GM23248 (cell line): Measurements from ENCODE around the gene WDPCP. TPM values are rescaled to one million over a fixed set of nuclear protein-coding genes. Genes with fewer than 3 reads are reported as not detected.
A peak's percentile ranks its signal among the peaks of the same experiment; 100 is the strongest.

ENCODE experiments used
- DNase-seq: peaks from one replicate; pipeline ENCODE4 v3.0.0-alpha.2; 2015
- H2AFZ ChIP-seq: fragments of 200-600 bp; sonication (generic); 2 replicates; pipeline ENCODE4 v1.6.1; 2016; ENCODE audit warnings: antibody characterized with exemption
- H3F3A ChIP-seq: fragments of 200-600 bp; sonication (generic); 2 replicates; pipeline ENCODE4 v1.6.1; 2016; ENCODE audit warnings: mild to moderate bottlenecking, antibody characterized with exemption, mixed run types; ENCODE audit not compliant: insufficient read depth
- H3K27ac ChIP-seq: fragments of 200-600 bp; sonication (generic); 2 replicates; pipeline ENCODE4 v1.5.1; 2016; ENCODE audit warnings: mild to moderate bottlenecking
- H3K27me3 ChIP-seq: fragments of 200-600 bp; sonication (generic); replicated peaks from 2 replicates; pipeline ENCODE4 v1.6.1; 2016; ENCODE audit warnings: mild to moderate bottlenecking; ENCODE audit not compliant: insufficient read depth
- H3K36me3 ChIP-seq: fragments of 200-600 bp; sonication (generic); 2 replicates; pipeline ENCODE4 v1.6.1; 2016; ENCODE audit warnings: low read depth, mild to moderate bottlenecking
- H3K4me1 ChIP-seq: fragments of 200-600 bp; sonication (generic); 2 replicates; pipeline ENCODE4 v1.6.1; 2016; ENCODE audit warnings: mild to moderate bottlenecking; ENCODE audit not compliant: insufficient read depth
- H3K4me2 ChIP-seq: fragments of 200-600 bp; sonication (generic); one replicate; pipeline ENCODE4 v1.6.1; 2016; ENCODE audit warnings: mild to moderate bottlenecking; ENCODE audit not compliant: unreplicated experiment
- H3K4me3 ChIP-seq: fragments of 200-600 bp; sonication (generic); 2 replicates; pipeline ENCODE4 v1.5.1; 2016; ENCODE audit warnings: mild to moderate bottlenecking
- H3K79me2 ChIP-seq: fragments of 200-600 bp; sonication (generic); 2 replicates; pipeline ENCODE4 v1.6.1; 2016; ENCODE audit warnings: mild to moderate bottlenecking; ENCODE audit not compliant: insufficient read depth
- H3K9ac ChIP-seq: fragments of 200-600 bp; sonication (generic); 2 replicates; pipeline ENCODE4 v1.6.1; 2016; ENCODE audit warnings: mild to moderate bottlenecking
- H3K9me2 ChIP-seq: fragments of 200-600 bp; sonication (generic); 2 replicates; pipeline ENCODE4 v1.6.1; 2016; ENCODE audit warnings: mixed run types, mild to moderate bottlenecking, moderate library complexity; ENCODE audit not compliant: insufficient read depth
- H3K9me3 ChIP-seq: fragments of 200-600 bp; sonication (generic); one replicate; pipeline ENCODE4 v1.6.1; 2017; ENCODE audit warnings: low read depth
- H4K20me1 ChIP-seq: fragments of 200-600 bp; sonication (generic); 2 replicates; pipeline ENCODE4 v1.6.0; 2016; ENCODE audit not compliant: insufficient read depth
- EZH2 ChIP-seq: fragments of 200-600 bp; sonication (generic); IDR thresholded peaks from 2 replicates; pipeline ENCODE4 v1.6.1; 2018; ENCODE audit warnings: antibody characterized with exemption, mild to moderate bottlenecking; ENCODE audit not compliant: insufficient read depth, poor library complexity, severe bottlenecking
- EZH2phosphoT487 ChIP-seq: fragments of 200-600 bp; sonication (generic); IDR thresholded peaks from 2 replicates; pipeline ENCODE4 v1.6.1; 2018; ENCODE audit warnings: antibody characterized with exemption, moderate library complexity, mild to moderate bottlenecking, low read depth; ENCODE audit not compliant: insufficient read depth
- WGBS, 2 experiments: methylation state at CpG; one replicate each; pipeline ENCODE4 v1.1.6; 2015 to 2017; ENCODE audit warnings: low lambda C conversion rate in 2 of 2, low coverage in 1 of 2; ENCODE audit errors: missing lambda C conversion rate in 2 of 2; 5-methylcytosine and 5-hydroxymethylcytosine counted together
- in situ Hi-C: fragments of 300-500 bp; cut with MboI; formaldehyde crosslinking; loops from 2 replicates; pipeline ENCODE4 v1.15.0; 2020
- polyA plus RNA-seq: library from polyadenylated mRNA; unstranded; fragments of >200 nt; fragmentation: Nextera tagmentation; extraction: Ambion mirVana; gene quantifications from 2 replicates; pipeline ENCODE4 v1.2.1, GENCODE V29; 2016
- total RNA-seq: library from RNA; depleted of rRNA; stranded (reverse); fragments of >200 nt; shearing (Covaris generic); gene quantifications from 2 replicates; pipeline ENCODE4 v1.2.3, GENCODE V29; 2014

Gene WDPCP
- total and polyA plus RNA-seq, 2 experiments from 2014 or later: 6.0 to 8.1 TPM

GRCh38 chr2:63555931-63556330, 32.3 kb downstream of the WDPCP start:
- no peak overlapping the region for H2AFZ ChIP-seq
- DNase-seq: no peak
- no peaks in the 10 kb centered on the region for H3K36me3 ChIP-seq
- WGBS, 2 experiments: 84 to 90% methylated on average over 3 of the region's 3 CpGs
- no peak overlapping the region for H3K4me2 ChIP-seq
- in situ Hi-C loops: no loop called here
- H3K9me3 ChIP-seq: no peaks in the 10 kb centered on the region
- H3F3A ChIP-seq: no peaks in the 10 kb centered on the region
- TF ChIP-seq EZH2phosphoT487 (no peak), EZH2 (no peak)
- no peaks in the 10 kb centered on the region for H4K20me1 ChIP-seq
- no peak overlapping the region for H3K4me3 ChIP-seq
- no peak overlapping the region for H3K27ac ChIP-seq
- H3K27me3 ChIP-seq: no peaks in the 10 kb centered on the region
- no peaks in the 10 kb centered on the region for H3K9me2 ChIP-seq
- H3K79me2 ChIP-seq: peaks cover 4% of the 10 kb centered on the region; the same call in 1 of the 2 replicates
- no peaks in the 10 kb centered on the region for H3K4me1 ChIP-seq
- no peak overlapping the region for H3K9ac ChIP-seq

- no peaks in the 10 kb centered on the region for H3K27me3 ChIP-seq
- 97 to 99% methylated on average over 7 of the region's 7 CpGs for WGBS, 2 experiments
- no peaks in the 10 kb centered on the region for H3K9me2 ChIP-seq
- in situ Hi-C loops: no loop called here
- no peak overlapping the region for H3K4me2 ChIP-seq
- H4K20me1 ChIP-seq: no peaks in the 10 kb centered on the region
- H3K79me2 ChIP-seq: peaks cover 4% of the 10 kb centered on the region; the same call in 1 of the 2 replicates
- H3K9ac ChIP-seq: no peak overlapping the region
- no peaks in the 10 kb centered on the region for H3K4me1 ChIP-seq
- no peaks in the 10 kb centered on the region for H3F3A ChIP-seq
- H3K4me3 ChIP-seq: no peak overlapping the region
- TF ChIP-seq EZH2: no peak
- TF ChIP-seq EZH2phosphoT487: no peak
- H3K27ac ChIP-seq: no peak overlapping the region
- no peak overlapping the region for H2AFZ ChIP-seq
- no peaks in the 10 kb centered on the region for H3K36me3 ChIP-seq
- H3K9me3 ChIP-seq: no peaks in the 10 kb centered on the region
- DNase-seq: no peak
Measured at GRCh38 chr2:63555299-63555698, 33.0 kb downstream of the WDPCP start.

GRCh38 chr2:63553049-63553448, 35.2 kb downstream of the WDPCP start:
- Histone ChIP-seq H3K4me3 (no peak overlapping the region), H3F3A (no peaks in the 10 kb centered on the region), H3K79me2 (peaks cover 4% of the 10 kb centered on the region; the same call in 1 of the 2 replicates), H3K9me3 (no peaks in the 10 kb centered on the region), H3K27ac (no peak overlapping the region), H3K27me3 (no peaks in the 10 kb centered on the region), H3K4me2 (no peak overlapping the region), H2AFZ (no peak overlapping the region), H3K9ac (no peak overlapping the region), H3K4me1 (no peaks in the 10 kb centered on the region), H3K9me2 (no peaks in the 10 kb centered on the region), H3K36me3 (no peaks in the 10 kb centered on the region), H4K20me1 (no peaks in the 10 kb centered on the region)
- no peak for DNase-seq
- no peak for TF ChIP-seq EZH2
- TF ChIP-seq EZH2phosphoT487: no peak
- in situ Hi-C loops: no loop called here
- WGBS, 2 experiments: 58 to 67% methylated on average over 4 of the region's 4 CpGs

- in situ Hi-C loops: no loop called here
- WGBS, 2 experiments: 81 to 85% methylated on average over 2 of the region's 2 CpGs
- no peaks in the 10 kb centered on the region for H3K27me3 ChIP-seq
- no peaks in the 10 kb centered on the region for H4K20me1 ChIP-seq
- H3K79me2 ChIP-seq: no peaks in the 10 kb centered on the region
- no peaks in the 10 kb centered on the region for H3F3A ChIP-seq
- no peak for DNase-seq
- H3K27ac ChIP-seq: no peak overlapping the region
- H3K9ac ChIP-seq: no peak overlapping the region
- H3K4me3 ChIP-seq: no peak overlapping the region
- no peak overlapping the region for H3K4me2 ChIP-seq
- H3K36me3 ChIP-seq: no peaks in the 10 kb centered on the region
- H3K4me1 ChIP-seq: no peaks in the 10 kb centered on the region
- H2AFZ ChIP-seq: no peak overlapping the region
- TF ChIP-seq EZH2 (no peak), EZH2phosphoT487 (no peak)
- no peaks in the 10 kb centered on the region for H3K9me2 ChIP-seq
- H3K9me3 ChIP-seq: no peaks in the 10 kb centered on the region
Measured at GRCh38 chr2:63545023-63545422, 43.3 kb downstream of the WDPCP start.

- H3K27me3 ChIP-seq: no peaks in the 10 kb centered on the region
- in situ Hi-C loops: no loop called here
- no peaks in the 10 kb centered on the region for H3K9me3 ChIP-seq
- no peak overlapping the region for H2AFZ ChIP-seq
- H3K79me2 ChIP-seq: no peaks in the 10 kb centered on the region; the same call in 1 of the 2 replicates
- H3K4me1 ChIP-seq: 0 out of 2 replicates have a peak, but pooled peaks cover 7% of the 10 kb centered on the region
- no peak for TF ChIP-seq EZH2
- no peak overlapping the region for H3K27ac ChIP-seq
- H4K20me1 ChIP-seq: no peaks in the 10 kb centered on the region
- peak; percentile 43 for DNase-seq
- 98 to 100% methylated on average over 1 of the region's 1 CpG for WGBS, 2 experiments
- no peaks in the 10 kb centered on the region for H3K36me3 ChIP-seq
- no peak overlapping the region for H3K9ac ChIP-seq
- H3K4me2 ChIP-seq: no peak overlapping the region
- H3K9me2 ChIP-seq: no peaks in the 10 kb centered on the region
- no peaks in the 10 kb centered on the region for H3F3A ChIP-seq
- no peak overlapping the region for H3K4me3 ChIP-seq
Measured at GRCh38 chr2:63544017-63544627, 44.2 kb downstream of the WDPCP start.
